ENCODE data around the gene DENND1A. TPM values are rescaled to one million over a fixed set of nuclear protein-coding genes. Genes with fewer than 3 reads are reported as not detected.

The DENND1A gene
- total RNA-seq, 1 donor, result 56.8 TPM

DNA sequence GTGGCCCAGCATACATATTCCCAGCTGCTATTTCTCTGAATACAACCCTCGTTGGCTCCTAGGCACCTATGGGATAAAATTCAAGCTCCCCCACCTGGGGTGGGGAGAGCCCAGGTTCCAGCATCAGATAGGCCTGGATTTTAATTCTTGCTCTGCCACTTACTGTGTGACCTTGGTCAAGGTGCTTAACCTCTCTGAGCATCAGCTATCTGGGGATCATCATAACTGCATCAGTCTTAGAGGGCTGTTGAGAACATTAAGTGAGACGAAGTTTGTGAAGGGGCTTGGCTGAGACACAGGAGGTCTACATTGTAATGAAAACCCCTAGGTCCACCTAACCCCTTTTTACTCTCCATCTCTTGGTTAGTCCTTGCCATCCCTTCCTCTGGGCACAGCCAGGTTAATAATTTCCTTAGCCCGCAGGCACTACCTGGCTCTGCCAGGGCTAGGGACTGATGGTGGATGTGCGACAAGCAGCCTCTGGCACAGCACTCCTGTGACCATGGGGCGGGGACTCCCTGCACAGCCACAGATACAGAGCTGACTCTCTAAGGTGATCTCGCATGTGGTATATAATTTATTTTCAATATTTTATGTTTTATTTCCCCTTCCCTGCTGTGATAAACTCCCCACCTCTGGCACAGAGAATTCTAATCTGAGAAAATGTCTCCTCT is 505.2 kb downstream of the DENND1A start:
- DNase-seq (ENCODE audit: low read depth in 2 of 3, low spot score in 2 of 3), result no peak

GRCh38 chr9:123424131-123424530 is 505.8 kb downstream of the DENND1A start:
- no peak for DNase-seq (ENCODE audit: low read depth in 2 of 3, low spot score in 2 of 3)

GRCh38 chr9:123423311-123423640 is 506.6 kb downstream of the DENND1A start:
- DNase-seq (ENCODE audit: low read depth in 2 of 3, low spot score in 2 of 3), result no peak

GRCh38 chr9:123422635-123423310 is 507.2 kb downstream of the DENND1A start:
- DNase-seq (ENCODE audit: low read depth in 2 of 3, low spot score in 2 of 3), result no peak

GRCh38 chr9:123421801-123422455 is 508.0 kb downstream of the DENND1A start:
- DNase-seq (ENCODE audit: low read depth in 2 of 3, low spot score in 2 of 3), result no peak

DNA sequence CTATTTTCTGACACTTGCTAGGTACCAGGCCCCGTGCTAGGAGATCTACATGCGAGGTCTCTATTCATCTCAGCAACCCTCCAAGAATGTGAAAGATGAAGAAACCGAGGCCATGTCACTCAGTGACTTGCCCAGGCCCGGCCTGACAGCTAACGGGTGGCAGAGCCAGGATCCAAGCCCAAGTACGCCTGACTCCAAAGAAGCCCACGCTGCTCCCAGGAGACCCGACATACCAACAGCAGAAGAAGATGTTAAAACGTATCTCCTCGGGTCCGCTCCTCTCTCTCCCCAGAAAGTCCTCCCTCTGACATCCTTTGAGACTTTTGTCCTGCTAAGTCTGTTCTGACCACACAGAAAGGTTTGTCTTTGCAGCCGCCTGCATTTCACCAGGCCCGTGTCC is 508.7 kb downstream of the DENND1A start:
- no peak for DNase-seq (ENCODE audit: low read depth in 2 of 3, low spot score in 2 of 3)

- DNase-seq (ENCODE audit: low read depth in 2 of 3, low spot score in 2 of 3), result peak in 1 of 3 donors; percentile 31
These were observed 509.3 kb downstream of the DENND1A start for GRCh38 chr9:123420592-123421111.

- DNase-seq (ENCODE audit: low read depth in 2 of 3, low spot score in 2 of 3), result no peak
These were observed 510.0 kb downstream of the DENND1A start for GRCh38 chr9:123419721-123420591.

DNA sequence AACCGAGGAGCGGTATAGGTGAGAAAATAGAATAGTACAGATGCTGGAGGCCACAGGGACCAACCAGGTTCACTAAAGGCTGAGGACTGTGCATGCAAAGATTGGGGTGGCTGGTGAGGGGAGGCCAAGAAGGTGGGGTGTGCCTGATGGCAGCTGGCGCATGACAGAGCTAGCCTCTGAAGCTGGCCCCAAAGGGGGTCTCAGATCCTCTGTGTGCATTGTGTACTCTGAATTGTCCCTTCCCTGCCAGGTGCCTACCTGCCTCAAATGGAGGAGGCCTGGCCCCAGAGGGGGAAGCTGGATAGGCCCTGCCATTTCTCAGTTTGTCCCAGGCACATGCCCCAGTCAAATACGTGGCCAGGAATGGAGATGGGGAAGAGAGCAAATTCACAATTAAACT is 510.8 kb downstream of the DENND1A start:
- DNase-seq (ENCODE audit: low read depth in 2 of 3, low spot score in 2 of 3), result no peak

DNA sequence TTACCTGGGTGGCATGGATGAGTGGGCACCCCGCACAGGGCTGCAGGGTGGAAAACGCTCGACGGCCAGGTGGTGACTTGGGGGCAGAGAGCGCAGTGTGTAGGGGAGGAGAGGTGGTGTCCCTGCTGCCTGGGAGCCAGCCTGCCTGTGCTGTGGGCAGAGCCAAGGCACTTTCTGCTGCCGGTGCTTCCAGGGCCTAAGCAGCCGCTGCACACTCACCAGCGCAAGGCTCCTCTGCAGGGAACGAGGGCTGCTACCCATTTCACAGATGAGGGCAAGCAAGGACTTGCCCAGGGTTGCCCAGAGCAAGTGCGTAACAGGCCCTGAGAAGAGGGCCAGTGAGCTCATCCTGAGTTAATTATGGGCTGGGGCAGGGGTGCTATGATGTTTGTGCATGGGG is 511.4 kb downstream of the DENND1A start:
- DNase-seq (ENCODE audit: low read depth in 2 of 3, low spot score in 2 of 3), result no peak

DNA sequence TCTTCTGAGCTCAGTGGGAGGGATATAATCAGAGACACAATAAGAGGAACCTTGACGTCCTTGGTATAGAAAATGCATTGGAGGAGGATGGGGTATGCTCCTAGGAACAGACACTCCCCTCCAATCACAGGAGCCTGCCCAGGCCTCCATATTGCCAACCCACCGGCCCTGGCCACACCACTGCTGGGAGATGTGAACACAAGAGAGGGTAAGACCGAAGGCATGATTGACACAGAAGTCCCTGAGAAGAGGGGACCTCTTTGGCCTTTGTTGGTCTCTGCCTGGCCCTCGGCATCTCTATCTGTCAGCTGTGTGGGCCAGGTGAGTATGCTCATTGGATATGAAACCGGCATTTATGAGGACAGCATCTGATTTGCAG is 511.9 kb downstream of the DENND1A start:
- DNase-seq (ENCODE audit: low read depth in 2 of 3, low spot score in 2 of 3), result no peak

- DNase-seq (ENCODE audit: low read depth in 2 of 3, low spot score in 2 of 3), result no peak
These were observed 512.5 kb downstream of the DENND1A start for GRCh38 chr9:123417289-123418051.

- no peak for DNase-seq (ENCODE audit: low read depth in 2 of 3, low spot score in 2 of 3)
These were observed 513.8 kb downstream of the DENND1A start for GRCh38 chr9:123416176-123416575.

- no peak for DNase-seq (ENCODE audit: low read depth in 2 of 3, low spot score in 2 of 3)
These were observed 514.7 kb downstream of the DENND1A start for GRCh38 chr9:123414936-123415930.

- no peak for DNase-seq (ENCODE audit: low read depth in 2 of 3, low spot score in 2 of 3)
These were observed 515.7 kb downstream of the DENND1A start for GRCh38 chr9:123414204-123414603.

- no peak for DNase-seq (ENCODE audit: low read depth in 2 of 3, low spot score in 2 of 3)
These were observed 517.6 kb downstream of the DENND1A start for GRCh38 chr9:123412171-123412820.

- DNase-seq (ENCODE audit: low read depth in 2 of 3, low spot score in 2 of 3), result no peak
These were observed 518.3 kb downstream of the DENND1A start for GRCh38 chr9:123411636-123412035.

- DNase-seq (ENCODE audit: low read depth in 2 of 3, low spot score in 2 of 3), result no peak
These were observed 518.7 kb downstream of the DENND1A start for GRCh38 chr9:123411191-123411590.
